HepG2 (cell line): Measurements from ENCODE around the gene GALNT16. TPM values are rescaled to one million over a fixed set of nuclear protein-coding genes. Genes with fewer than 3 reads are reported as not detected.

Experiments used
- ATAC-seq: fragments of 200-7000 bp; cut with Tn5 transposase; 3 replicates; pipeline ENCODE4 v1.9.1; 2020; ENCODE audit warnings: mild to moderate bottlenecking, moderate library complexity
- BruUV-seq: library from RNA; stranded (reverse); fragments of 400-500 nt; replicated peaks from 2 replicates; lab custom pipeline; 2021; lab: Mats Ljungman, UMichigan
- CTCF ChIA-PET: fragments of 300-600 bp; formaldehyde crosslinking; extraction: SDS; loops from one replicate; lab custom pipeline; 2021; ENCODE audit warnings: low total read pairs, inconsistent platforms, low intra/inter-chr PET ratio; lab: Yijun Ruan, JAX
- POLR2A ChIA-PET: fragments of 350-600 bp; sonication (Branson Sonifier 250); formaldehyde crosslinking; loops from one replicate; lab custom pipeline; 2020; ENCODE audit warnings: antibody characterized with exemption, inconsistent platforms; lab: Yijun Ruan, JAX
- DNase-seq: peaks from one replicate; pipeline ENCODE4 v3.0.0-alpha.2; 2015; ENCODE audit warnings: low spot score
- FAIRE-seq: peaks from 3 replicates; lab custom pipeline; 2011; peaks lifted over from hg19 to GRCh38; lab: Jason Lieb, UNC
- H2AFZ ChIP-seq: one replicate; pipeline ENCODE4 v1.6.1; 2011; ENCODE audit warnings: low read length, inconsistent platforms
- H3K27ac ChIP-seq: fragments of 300-600 bp; 3 replicates; pipeline ENCODE4 v1.8.0; 2011; ENCODE audit warnings: mixed run types, mild to moderate bottlenecking, mixed read lengths, low read length, inconsistent platforms; ENCODE audit not compliant: insufficient read depth; ENCODE audit errors: extremely low read length
- H3K27me3 ChIP-seq, 2 experiments: fragments of 200-600 bp in 1 of 2; 2 replicates in 1 of 2; 3 replicates in 1 of 2; pipeline versions ENCODE4 v1.6.0 to v1.8.0; 2011; ENCODE audit warnings: low read length in 2 of 2, mild to moderate bottlenecking in 2 of 2, moderate library complexity in 2 of 2, inconsistent platforms in 1 of 2; ENCODE audit not compliant: insufficient read depth in 2 of 2, control insufficient read depth in 1 of 2
- H3K36me3 ChIP-seq, 2 experiments: fragments of 200-600 bp in 1 of 2; replicated peaks in 1 of 2; 2 replicates in 1 of 2; 3 replicates in 1 of 2; pipeline versions ENCODE4 v1.5.1 to v1.8.0; 2011; ENCODE audit warnings: low read length in 2 of 2, inconsistent platforms in 1 of 2; ENCODE audit not compliant: insufficient read depth in 2 of 2, control insufficient read depth in 1 of 2
- H3K4me1 ChIP-seq: 2 replicates; pipeline ENCODE4 v1.5.1; 2012; ENCODE audit warnings: low read length, inconsistent platforms; ENCODE audit not compliant: insufficient read depth
- H3K4me2 ChIP-seq: 2 replicates; pipeline ENCODE4 v1.6.0; 2011; ENCODE audit warnings: low read depth, low read length, inconsistent platforms
- H3K4me3 ChIP-seq, 3 experiments: fragments of 200-600 bp in 1 of 3; sonication (generic), shearing (Covaris generic) in 1 of 3; replicated peaks in 1 of 3; 2 replicates each; pipeline ENCODE4 v1.5.1; 2011 to 2016; ENCODE audit warnings: low read length in 3 of 3, inconsistent platforms in 2 of 3, low read depth in 2 of 3, mild to moderate bottlenecking in 2 of 3, control low read depth in 1 of 3, mixed read lengths in 1 of 3; ENCODE audit not compliant: insufficient read depth in 1 of 3
- H3K79me2 ChIP-seq: one replicate; pipeline ENCODE4 v1.6.1; 2011; ENCODE audit warnings: low read length, inconsistent platforms; ENCODE audit not compliant: insufficient read depth
- H3K9ac ChIP-seq: 2 replicates; pipeline ENCODE4 v1.6.0; 2011; ENCODE audit warnings: mild to moderate bottlenecking, low read depth, low read length, inconsistent platforms; ENCODE audit not compliant: insufficient read depth
- H3K9me3 ChIP-seq: 2 replicates; pipeline ENCODE4 v1.5.1; 2012; ENCODE audit warnings: mild to moderate bottlenecking, low read length
- H4K20me1 ChIP-seq: 2 replicates; pipeline ENCODE4 v1.6.0; 2011; ENCODE audit warnings: inconsistent platforms, mild to moderate bottlenecking, low read length, moderate library complexity; ENCODE audit not compliant: insufficient read depth
- CREB1 ChIP-seq, 2 experiments: fragments of 450-650 bp in 1 of 2; IDR thresholded peaks; 2 replicates each; pipeline ENCODE4 v1.6.1; 2016 to 2017; ENCODE audit warnings: control low read depth in 1 of 2, mild to moderate bottlenecking in 1 of 2, missing compliant biosample characterization in 1 of 2, missing genetic modification characterization in 1 of 2
- ESRRA ChIP-seq: sonication (generic); formaldehyde crosslinking; IDR thresholded peaks from 2 replicates; pipeline ENCODE4 v1.5.1; 2020; ENCODE audit warnings: mild to moderate bottlenecking, low read depth, missing genetic modification reagents
- HDAC6 ChIP-seq: fragments of 200-600 bp; sonication (generic); IDR thresholded peaks from 2 replicates; pipeline ENCODE4 v1.7.0; 2017; ENCODE audit warnings: mild to moderate bottlenecking, antibody characterized with exemption, low read length, low read depth
- MED8 ChIP-seq: sonication (generic); formaldehyde crosslinking; IDR thresholded peaks from 2 replicates; pipeline ENCODE4 v1.8.1; 2023; ENCODE audit warnings: mild to moderate bottlenecking, missing genetic modification reagents; ENCODE audit not compliant: insufficient replicate concordance
- MXI1 ChIP-seq: IDR thresholded peaks from 3 replicates; pipeline ENCODE4 v1.6.1; 2012; ENCODE audit warnings: low read depth, low read length, inconsistent platforms, borderline replicate concordance
- NR2C2 ChIP-seq: sonication (generic); formaldehyde crosslinking; IDR thresholded peaks from 2 replicates; pipeline ENCODE4 v1.4.0; 2020; ENCODE audit warnings: missing genetic modification reagents, mild to moderate bottlenecking, moderate library complexity, borderline replicate concordance
- ONECUT2 ChIP-seq: sonication (generic); formaldehyde crosslinking; IDR thresholded peaks from 2 replicates; pipeline ENCODE4 v1.4.0; 2020; ENCODE audit warnings: missing genetic modification reagents
- RCOR2 ChIP-seq: IDR thresholded peaks from 2 replicates; pipeline ENCODE4 v1.6.1; 2016; ENCODE audit warnings: missing biosample characterization, missing genetic modification reagents
- TIGD3 ChIP-seq: sonication (generic); formaldehyde crosslinking; IDR thresholded peaks from 2 replicates; pipeline ENCODE4 v1.5.1; 2020; ENCODE audit warnings: mild to moderate bottlenecking, missing genetic modification reagents, borderline replicate concordance
- ZNF446 ChIP-seq: sonication (generic); formaldehyde crosslinking; IDR thresholded peaks from 2 replicates; pipeline ENCODE4 v1.5.0; 2020; ENCODE audit warnings: mild to moderate bottlenecking, missing genetic modification reagents
- WGBS: methylation state at CpG from one replicate; pipeline ENCODE4 v1.1.6; 2017; ENCODE audit warnings: low lambda C conversion rate; 5-methylcytosine and 5-hydroxymethylcytosine counted together
- in situ Hi-C: cut with HindIII; loops from 2 replicates; pipeline ENCODE4 v1.10.0; 2017; ENCODE audit warnings: low pct_unique_long_range_greater_than_20kb; ENCODE audit not compliant: extremely low pct_ligation_motif_present
- intact Hi-C: fragments of 100-400 bp; cut with micrococcal nuclease; formaldehyde crosslinking; loops from one replicate; pipeline ENCODE4 v1.10.0; 2022; ENCODE audit not compliant: unreplicated experiment
- polyA plus RNA-seq, 8 experiments: library from polyadenylated mRNA; depleted of rRNA in 3 of 8; stranded (reverse) in 7 of 8; unstranded in 1 of 8; fragments of >200 nt; fragmentation: Illumina TruSeq in 4 of 8; extraction: Trizol in 4 of 8; gene quantifications; 2 replicates each; pipeline versions ENCODE4 v1.2.1 to v1.2.3, GENCODE V29; 2011 to 2016; ENCODE audit warnings: low read depth in 4 of 8, missing spikeins in 1 of 8, mixed read lengths in 1 of 8; ENCODE audit not compliant: insufficient read depth in 1 of 8
- total RNA-seq, 5 experiments: library from RNA; depleted of rRNA; stranded (reverse); fragments of >200 nt; fragmentation: Illumina TruSeq; extraction: Trizol; gene quantifications; 2 replicates each; pipeline ENCODE4 v1.2.3, GENCODE V29; 2016; ENCODE audit warnings: low read depth in 1 of 5
- TF ChIP-seq, protein P1 (sequence below): sonication (generic); formaldehyde crosslinking; IDR thresholded peaks from 2 replicates; pipeline ENCODE4 v1.4.0; 2020; ENCODE audit warnings: mild to moderate bottlenecking, low read depth, missing genetic modification reagents

Gene GALNT16
- total and polyA plus RNA-seq, 2 of the 13 experiments (the other 11 are each of a cell fraction or from before 2014, with no cell fraction given): 0.54 to 0.82 TPM

DNA sequence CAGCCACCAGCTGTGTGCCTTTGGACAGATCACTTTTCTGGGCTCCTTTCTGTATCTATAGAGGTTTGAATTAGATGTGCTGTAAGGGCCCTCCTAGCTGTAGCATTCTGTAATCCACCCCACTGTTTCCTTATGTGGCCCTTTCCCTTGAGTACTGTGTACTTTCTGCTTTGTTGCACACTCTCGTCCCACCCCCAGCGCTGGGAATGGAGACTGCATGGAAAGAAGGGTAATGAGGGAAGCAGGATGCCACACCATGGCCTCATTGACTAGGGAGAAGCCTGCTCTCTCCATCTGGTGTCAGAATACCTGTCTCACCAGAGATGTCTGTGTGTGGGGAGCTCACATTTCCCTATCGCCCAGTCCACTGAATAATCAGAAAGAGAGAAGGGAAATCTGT, 13.6 kb upstream of the GALNT16 start:
- no peak for FAIRE-seq

DNA sequence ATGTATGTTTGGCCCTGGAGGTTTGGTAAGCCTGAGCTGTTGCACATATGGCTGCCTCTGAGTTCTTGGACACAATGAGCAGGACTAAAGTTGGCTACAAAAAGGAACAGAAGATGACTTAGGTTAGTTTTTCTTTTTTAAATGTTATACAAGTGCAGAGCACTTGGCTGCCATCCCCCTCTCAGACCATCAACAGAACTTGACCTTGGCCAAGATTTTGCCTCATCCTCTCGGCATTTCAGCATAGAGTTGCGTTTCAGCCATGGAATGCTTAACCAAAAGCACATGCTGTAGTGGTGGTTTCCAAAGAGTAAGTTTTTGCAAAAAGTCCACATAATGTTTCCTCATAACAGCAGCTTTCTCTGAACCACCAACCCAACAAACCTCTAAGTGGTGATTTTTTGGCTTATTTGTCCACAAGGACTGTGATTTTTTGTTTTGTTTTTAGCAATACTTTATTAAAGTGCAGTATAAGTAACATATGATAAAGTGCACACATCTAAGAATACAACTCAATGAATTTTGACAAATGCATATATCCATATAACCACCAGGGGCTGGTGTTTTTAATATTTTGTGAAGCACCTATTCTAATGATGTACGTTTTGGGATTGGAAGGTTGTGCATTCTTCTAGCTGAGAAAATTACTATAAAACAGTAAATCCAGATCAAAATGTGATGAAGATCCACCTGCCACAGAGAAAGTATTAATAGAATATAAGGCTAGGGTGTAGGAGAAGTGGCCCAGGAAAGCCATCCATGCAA, 12.1 kb upstream of the GALNT16 start:
- no TSS peak for BruUV-seq
- ChIA-PET CTCF (no interaction called here), POLR2A (no interaction called here)
- no peaks in the 10 kb centered on the region for H3K9me3 ChIP-seq
- no peak overlapping the region for H2AFZ ChIP-seq
- no peak overlapping the region for H3K4me2 ChIP-seq
- H3K4me1 ChIP-seq: no peaks in the 10 kb centered on the region
- FAIRE-seq (no peak), DNase-seq (no peak), ATAC-seq (no peak)
- H3K27me3 ChIP-seq: peaks cover 0 to 12% of the 10 kb centered on the region in 2 experiments; a peak in 3 of 5 replicates
- H3K4me3 ChIP-seq: no peak overlapping the region
- intact Hi-C loops: no loop called here
- H3K36me3 ChIP-seq: no peaks in the 10 kb centered on the region; a peak in 1 of 5 replicates
- no peak overlapping the region for H3K27ac ChIP-seq
- WGBS: 46% methylated on average over 3 of the region's 3 CpGs
- no peaks in the 10 kb centered on the region for H4K20me1 ChIP-seq
- no peaks in the 10 kb centered on the region for H3K79me2 ChIP-seq
- in situ Hi-C loops: no loop called here
- no peak overlapping the region for H3K9ac ChIP-seq
- TF ChIP-seq, protein P1, sequence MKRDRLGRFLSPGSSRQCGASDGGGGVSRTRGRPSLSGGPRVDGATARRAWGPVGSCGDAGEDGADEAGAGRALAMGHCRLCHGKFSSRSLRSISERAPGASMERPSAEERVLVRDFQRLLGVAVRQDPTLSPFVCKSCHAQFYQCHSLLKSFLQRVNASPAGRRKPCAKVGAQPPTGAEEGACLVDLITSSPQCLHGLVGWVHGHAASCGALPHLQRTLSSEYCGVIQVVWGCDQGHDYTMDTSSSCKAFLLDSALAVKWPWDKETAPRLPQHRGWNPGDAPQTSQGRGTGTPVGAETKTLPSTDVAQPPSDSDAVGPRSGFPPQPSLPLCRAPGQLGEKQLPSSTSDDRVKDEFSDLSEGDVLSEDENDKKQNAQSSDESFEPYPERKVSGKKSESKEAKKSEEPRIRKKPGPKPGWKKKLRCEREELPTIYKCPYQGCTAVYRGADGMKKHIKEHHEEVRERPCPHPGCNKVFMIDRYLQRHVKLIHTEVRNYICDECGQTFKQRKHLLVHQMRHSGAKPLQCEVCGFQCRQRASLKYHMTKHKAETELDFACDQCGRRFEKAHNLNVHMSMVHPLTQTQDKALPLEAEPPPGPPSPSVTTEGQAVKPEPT (CRISPR knock-in tag): no peak
- no peak for TF ChIP-seq ZNF446 (CRISPR knock-in tag)
- no peak for TF ChIP-seq HDAC6
- no peak for TF ChIP-seq NR2C2
- no peak for TF ChIP-seq MXI1
- no peak for TF ChIP-seq ONECUT2 (CRISPR knock-in tag)
- no peak for TF ChIP-seq MED8 (CRISPR knock-in tag)
- TF ChIP-seq RCOR2 (CRISPR knock-in tag): no peak
- no peak for TF ChIP-seq CREB1 (IDR thresholded peaks at IDR 0.05)
- no peak for TF ChIP-seq CREB1 (CRISPR knock-in tag; IDR thresholded peaks at IDR 0.05)

More for the DNA sequence above, 13.6 kb upstream of the GALNT16 start:
- in situ Hi-C loops: no loop called here
- Histone ChIP-seq H3K4me1 (no peaks in the 10 kb centered on the region), H3K27me3 (peaks cover 0 to 4% of the 10 kb centered on the region in 2 experiments; a peak in 2 of 5 replicates), H3K9ac (no peak overlapping the region), H3K27ac (no peak overlapping the region), H3K9me3 (no peaks in the 10 kb centered on the region), H4K20me1 (no peaks in the 10 kb centered on the region), H3K36me3 (peaks cover 0 to 2% of the 10 kb centered on the region in 2 experiments; a peak in 2 of 5 replicates), H3K79me2 (no peaks in the 10 kb centered on the region), H2AFZ (no peak overlapping the region), H3K4me3 (no peak overlapping the region), H3K4me2 (no peak overlapping the region)
- ATAC-seq (peak; percentile 76), DNase-seq (peak; percentile 15)
- BruUV-seq: no TSS peak
- TF ChIP-seq ESRRA (no peak), TIGD3 (no peak)
- 49% methylated on average over 3 of the region's 3 CpGs for WGBS
- ChIA-PET CTCF (no interaction called here), POLR2A (no interaction called here)
- intact Hi-C loops: no loop called here
